Measurements from ENCODE around the gene TENM4.

Gene TENM4

DNA sequence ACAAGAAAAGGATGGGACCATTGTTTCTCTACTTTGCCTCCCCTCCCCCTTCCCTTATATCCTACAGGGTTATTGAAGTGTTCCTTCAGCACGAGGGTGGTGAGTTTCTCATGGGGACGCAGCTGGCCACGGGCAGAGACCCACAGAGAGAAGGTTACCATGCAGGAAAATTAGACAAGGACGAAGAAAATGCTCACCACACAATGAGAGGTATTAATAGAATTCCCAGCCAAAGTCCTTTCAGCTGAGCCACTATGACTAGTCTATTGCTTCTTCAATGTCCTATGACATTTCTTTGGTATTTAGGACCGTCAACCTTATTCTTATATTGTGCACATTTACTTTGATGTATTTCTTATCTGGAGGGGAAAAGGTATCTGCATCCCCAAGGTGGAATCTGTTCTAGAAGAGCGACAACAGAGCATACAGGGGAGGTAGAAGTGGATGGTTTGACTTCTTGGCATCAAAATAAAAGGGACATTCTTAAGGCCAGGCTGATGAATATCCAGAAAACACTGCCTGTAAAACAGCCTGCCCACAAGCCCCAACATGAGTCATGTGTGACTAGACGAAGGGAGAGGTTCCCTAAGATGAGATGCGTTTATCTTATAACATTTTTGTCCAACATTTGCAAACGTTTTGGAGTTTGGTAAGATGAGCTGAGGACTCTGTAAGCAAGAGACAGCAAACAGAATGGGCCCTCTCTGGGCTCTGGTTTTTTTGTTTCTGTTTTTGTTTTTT lies 656.3 kb downstream of the TENM4 start:
- no peak overlapping the region for H3K4me3 ChIP-seq (ENCODE audit: low read length)
- no peak for TF ChIP-seq ZNF274 (IDR thresholded peaks at IDR 0.05; ENCODE audit: low read depth, low read length)

DNA sequence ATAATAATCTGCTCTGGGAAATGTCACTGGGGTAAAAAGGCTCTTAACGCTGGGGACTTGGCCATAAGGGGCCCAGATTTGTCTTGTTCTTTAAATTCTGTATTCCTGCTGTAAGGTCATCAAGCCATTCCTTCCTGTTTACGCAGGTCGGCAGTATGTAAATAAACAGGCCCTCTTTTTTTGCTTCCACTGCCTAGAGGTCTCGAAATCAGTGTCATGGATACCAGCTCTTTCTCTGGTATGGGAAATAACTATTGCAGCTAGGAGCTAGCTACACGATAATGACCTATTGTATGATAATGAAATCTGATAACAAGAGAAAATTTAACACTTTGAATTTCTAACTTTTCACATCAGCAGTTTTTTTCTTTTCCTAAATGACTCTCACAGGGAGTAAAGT lies 657.0 kb downstream of the TENM4 start:
- H3K4me3 ChIP-seq (ENCODE audit: low read length): no peak overlapping the region
- TF ChIP-seq ZNF274 (IDR thresholded peaks at IDR 0.05; ENCODE audit: low read depth, low read length): no peak

DNA sequence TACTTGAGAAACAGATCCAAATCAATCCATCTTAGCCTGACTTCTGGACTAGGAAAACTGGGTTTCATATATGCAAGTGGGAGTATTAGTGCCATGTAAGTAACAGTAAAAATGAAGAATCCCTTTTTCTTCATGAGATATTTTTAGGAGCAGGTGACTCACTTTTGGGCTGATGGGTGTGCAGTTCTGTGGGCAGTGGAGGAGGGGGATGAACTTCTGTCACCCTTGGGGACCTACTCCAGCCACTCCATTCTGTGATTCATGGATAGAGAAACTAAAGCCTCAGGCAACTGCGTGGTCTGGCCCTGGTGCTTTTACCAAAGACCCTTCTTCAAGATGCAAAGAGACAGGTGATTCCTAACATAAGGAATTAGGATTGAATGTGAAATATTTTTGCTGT lies 657.5 kb downstream of the TENM4 start:
- H3K4me3 ChIP-seq (ENCODE audit: low read length): no peak overlapping the region
- no peak for TF ChIP-seq ZNF274 (IDR thresholded peaks at IDR 0.05; ENCODE audit: low read depth, low read length)

DNA sequence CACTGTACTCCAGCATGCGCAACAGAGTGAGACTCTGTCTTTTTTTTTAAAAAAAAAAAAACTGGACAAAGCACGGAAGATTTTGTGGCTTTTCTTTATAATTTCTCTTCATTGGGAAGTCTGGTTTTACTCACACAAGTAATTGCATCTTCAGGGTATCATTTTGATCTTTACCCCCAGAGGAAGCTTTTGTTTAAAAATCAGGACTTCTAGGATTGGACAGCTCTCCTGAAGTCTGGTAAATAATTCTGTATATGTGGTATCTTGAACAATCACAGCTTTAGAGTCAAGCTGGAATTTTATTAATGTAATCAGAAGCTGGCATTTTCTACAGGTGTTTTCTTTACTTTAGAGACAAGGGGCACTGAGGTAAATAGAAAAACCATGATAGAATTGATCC lies 658.1 kb downstream of the TENM4 start:
- TF ChIP-seq ZNF274 (IDR thresholded peaks at IDR 0.05; ENCODE audit: low read depth, low read length): no peak
- H3K4me3 ChIP-seq (ENCODE audit: low read length): no peak overlapping the region

DNA sequence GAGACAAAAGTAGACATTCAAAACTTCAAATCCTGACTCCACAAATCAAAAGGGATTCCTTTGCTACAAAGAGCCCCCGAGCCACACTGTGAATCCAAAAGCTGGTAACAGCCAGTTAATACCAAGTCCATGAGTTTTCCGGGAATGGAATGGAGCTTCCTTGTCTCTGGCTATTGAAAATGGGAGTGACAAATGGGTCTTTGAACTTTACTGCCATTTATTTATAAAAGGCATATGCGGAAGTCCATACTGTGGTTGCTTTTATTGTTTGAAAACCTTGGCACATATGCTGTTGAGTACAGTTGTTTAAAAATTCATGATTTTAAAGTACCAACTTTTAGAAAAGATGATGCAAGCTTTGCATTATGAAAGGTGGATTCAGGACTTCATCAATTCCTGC lies 659.9 kb downstream of the TENM4 start:
- no peak overlapping the region for H3K4me3 ChIP-seq (ENCODE audit: low read length)
- TF ChIP-seq ZNF274 (IDR thresholded peaks at IDR 0.05; ENCODE audit: low read depth, low read length): no peak

DNA sequence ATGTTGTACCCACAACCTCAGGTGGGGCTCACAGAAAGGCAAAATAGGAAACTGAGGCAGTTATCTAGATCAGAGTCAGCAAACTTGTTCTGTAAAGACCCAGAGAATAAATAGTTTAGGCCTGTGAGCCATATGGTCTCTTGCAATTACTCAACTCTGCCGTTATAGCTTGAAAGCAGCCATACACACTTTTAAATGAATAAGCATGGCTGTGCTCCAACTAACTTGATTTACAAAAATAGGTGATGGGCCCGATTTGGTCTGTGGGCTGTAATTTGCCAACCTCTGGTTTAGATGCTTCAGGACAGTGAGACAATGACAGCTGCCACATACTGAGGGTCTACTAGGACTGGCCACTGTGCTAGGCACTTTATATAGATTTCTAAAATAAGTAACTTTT lies 667.3 kb downstream of the TENM4 start:
- TF ChIP-seq ZNF274 (IDR thresholded peaks at IDR 0.05; ENCODE audit: low read depth, low read length): no peak
- H3K4me3 ChIP-seq (ENCODE audit: low read length): no peak overlapping the region

DNA sequence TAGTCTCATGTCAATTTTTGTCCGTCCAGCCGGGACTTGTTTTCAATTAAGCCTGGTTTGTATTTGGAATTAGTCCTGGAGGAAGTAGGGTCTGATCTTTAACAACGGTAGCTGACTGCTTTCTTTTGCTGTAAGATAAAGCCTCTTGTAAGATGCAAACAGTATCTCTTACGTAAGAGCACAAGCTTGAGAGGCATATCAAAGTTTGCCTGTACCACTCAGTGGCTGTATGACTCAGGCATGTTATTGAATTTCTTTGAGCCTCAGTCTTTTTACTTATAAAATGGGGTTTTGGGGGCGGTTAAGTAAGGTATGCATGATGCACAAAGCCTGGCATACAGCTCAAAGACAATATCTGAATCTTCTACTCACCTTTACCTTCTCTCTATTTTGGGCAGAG lies 667.8 kb downstream of the TENM4 start:
- no peak for TF ChIP-seq ZNF274 (IDR thresholded peaks at IDR 0.05; ENCODE audit: low read depth, low read length)
- H3K4me3 ChIP-seq (ENCODE audit: low read length): no peak overlapping the region

DNA sequence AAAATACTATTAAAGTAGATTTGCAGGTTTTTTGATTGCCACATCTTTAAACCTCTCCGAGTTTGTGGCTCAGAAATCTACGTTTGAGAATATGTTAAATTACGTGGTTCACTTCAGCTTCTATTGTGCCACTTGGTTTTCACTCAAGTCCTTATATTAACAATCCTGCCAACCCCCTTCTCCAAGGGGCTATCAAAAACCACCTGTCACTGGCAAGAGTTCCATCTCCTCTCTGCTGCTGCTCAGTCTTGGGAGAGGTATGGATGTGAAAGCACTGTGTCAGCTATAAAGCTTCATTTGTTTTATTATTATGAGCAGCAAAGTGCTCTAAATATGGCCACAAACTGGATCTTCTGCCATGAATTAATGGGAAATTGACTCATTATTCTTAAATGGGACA lies 668.6 kb downstream of the TENM4 start:
- H3K4me3 ChIP-seq (ENCODE audit: low read length): no peak overlapping the region

DNA sequence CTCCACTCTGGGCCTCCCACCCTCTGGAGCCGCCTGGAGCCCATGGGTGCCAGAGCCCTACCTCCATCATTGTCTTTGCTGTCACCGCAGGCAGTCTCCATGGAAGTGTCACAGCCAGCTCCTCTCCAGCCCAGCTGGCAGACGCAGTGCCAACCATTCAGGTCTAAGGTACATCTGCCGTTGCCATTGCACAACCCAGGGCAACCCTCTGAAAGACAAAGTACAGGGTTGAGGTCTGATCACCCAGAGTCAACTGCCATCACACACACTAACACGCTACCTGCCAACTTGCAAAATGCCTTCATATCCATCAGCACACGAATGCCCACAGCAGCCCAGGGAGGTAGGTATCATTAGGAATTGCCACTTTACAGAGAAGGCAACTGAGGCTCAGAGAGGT lies 669.9 kb downstream of the TENM4 start:
- no peak overlapping the region for H3K4me3 ChIP-seq (ENCODE audit: low read length)
- TF ChIP-seq ZNF274 (IDR thresholded peaks at IDR 0.05; ENCODE audit: low read depth, low read length): no peak

More for the DNA sequence above, 668.6 kb downstream of the TENM4 start:
- no peak for TF ChIP-seq ZNF274 (IDR thresholded peaks at IDR 0.05; ENCODE audit: low read depth, low read length)

DNA sequence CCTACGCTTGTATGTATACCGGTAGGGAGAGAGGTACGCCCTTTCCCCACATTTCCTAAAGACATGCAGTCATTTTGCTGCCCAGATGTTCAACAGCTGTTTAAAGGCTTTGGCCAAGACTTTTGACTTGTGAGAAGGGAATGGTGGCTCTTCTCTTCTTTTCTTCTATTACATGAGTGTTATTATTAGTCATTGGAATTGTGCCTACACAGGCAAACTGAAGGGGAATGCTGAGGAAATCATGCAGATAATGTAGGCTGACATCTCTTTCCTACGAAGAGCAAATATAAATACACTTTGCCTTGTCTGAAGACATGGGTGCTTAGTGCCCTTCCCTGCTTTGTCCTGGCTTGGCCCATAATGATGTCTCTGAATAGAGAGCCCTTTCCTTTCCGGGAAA lies 671.9 kb downstream of the TENM4 start:
- TF ChIP-seq ZNF274 (IDR thresholded peaks at IDR 0.05; ENCODE audit: low read depth, low read length): no peak
- no peak overlapping the region for H3K4me3 ChIP-seq (ENCODE audit: low read length)

DNA sequence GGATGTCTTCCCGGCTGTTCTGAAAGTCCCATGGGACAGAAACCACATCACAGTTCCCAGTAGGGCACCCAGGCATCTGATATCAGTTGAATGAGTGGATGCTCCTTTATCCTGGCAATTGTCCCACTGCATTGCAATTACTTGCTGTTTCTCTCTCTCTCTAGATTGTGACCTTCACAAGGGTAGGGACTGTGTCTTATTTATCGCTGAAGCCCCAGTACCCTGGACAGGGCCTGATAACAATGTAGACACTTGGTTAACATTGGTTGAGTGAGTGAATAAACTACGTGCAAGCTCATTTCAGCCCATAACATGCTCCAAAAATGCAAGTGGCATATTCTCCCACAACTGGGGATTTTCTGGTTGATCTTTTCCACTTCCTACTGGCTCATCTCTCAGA lies 672.5 kb downstream of the TENM4 start:
- H3K4me3 ChIP-seq (ENCODE audit: low read length): no peak overlapping the region
- TF ChIP-seq ZNF274 (IDR thresholded peaks at IDR 0.05; ENCODE audit: low read depth, low read length): no peak

DNA sequence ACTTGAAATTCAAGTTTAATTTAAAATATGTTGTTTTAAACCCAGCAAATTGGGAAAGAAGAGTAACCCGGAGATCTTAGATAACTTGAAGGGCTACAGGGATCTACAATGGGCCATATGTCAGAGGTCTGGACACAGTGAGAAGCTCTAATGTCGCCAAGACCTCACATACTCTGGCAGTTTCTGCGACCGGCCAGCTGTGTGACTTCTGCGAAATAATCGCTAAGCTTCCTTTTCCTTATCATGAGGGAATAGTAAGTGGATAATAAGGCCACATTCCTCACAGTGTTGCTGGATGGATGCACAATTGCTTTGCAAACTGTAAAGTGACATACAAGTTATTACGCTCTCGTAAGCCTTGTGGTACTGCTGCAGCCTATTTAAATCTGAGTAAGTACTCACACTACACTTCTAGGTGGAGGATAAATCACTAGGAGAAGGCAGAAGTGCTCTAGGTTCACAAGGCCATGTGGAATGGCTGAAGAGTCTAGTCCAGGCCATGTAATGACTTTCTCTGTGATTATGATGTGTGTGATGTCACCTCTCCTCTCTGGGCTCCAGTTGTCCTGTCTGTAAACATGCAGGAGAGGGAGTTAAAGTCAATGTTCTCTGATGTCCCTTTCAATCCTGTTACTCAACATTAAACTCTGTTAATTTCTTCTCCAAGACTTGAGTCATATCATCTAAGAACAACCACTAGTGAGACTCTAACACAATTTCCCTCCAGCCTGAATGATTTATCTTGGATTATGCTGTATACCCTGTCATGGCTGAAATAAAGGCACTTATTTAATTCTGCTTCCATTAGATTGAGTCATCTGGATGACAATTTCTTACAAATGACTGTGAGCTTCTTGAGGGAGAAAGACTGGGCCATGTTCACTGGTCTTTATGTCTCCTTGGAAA lies 673.5 kb downstream of the TENM4 start:
- H3K4me3 ChIP-seq (ENCODE audit: low read length): no peak overlapping the region
- no peak for TF ChIP-seq ZNF274 (IDR thresholded peaks at IDR 0.05; ENCODE audit: low read depth, low read length)

DNA sequence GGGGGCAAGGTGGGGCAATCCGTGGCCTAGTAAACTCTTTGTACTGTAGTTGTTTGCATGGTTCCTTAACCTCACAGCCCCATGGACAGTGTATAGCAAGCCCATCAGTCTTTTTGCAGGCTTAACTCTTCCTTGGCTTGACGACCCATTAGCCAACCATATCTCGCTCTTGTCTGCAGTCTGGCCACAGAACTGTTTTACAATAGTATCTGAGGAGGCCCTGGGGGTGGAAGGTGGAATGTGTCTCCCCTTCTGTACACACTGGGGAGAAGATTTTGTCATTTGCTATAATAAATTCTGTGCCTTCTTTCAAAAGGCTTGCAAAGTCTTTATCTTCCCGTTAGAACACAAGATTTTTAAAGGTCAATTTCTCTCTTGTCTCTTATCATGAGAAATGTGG lies 675.9 kb downstream of the TENM4 start:
- H3K4me3 ChIP-seq (ENCODE audit: low read length): no peak overlapping the region
- no peak for TF ChIP-seq ZNF274 (IDR thresholded peaks at IDR 0.05; ENCODE audit: low read depth, low read length)

DNA sequence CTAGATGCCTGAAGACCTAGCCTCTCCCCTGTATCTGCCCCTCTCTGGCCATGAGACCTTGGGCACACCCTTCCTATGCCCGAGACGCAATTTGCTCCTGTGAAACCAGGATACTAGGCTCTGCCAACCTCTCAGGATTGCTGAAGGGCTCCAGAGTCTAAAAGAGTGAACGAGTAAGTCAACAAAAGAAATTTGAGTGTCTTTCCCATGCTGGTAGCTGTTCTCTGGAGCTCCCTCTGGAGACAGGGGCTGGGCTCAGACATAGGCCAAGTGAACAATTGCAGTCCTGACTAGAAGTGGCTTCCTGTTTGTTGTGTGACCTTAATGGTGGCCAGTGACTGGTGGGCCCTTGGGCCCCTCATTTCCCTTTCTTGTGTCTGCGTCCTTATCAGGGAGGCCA lies 677.2 kb downstream of the TENM4 start:
- no peak overlapping the region for H3K4me3 ChIP-seq (ENCODE audit: low read length)
- no peak for TF ChIP-seq ZNF274 (IDR thresholded peaks at IDR 0.05; ENCODE audit: low read depth, low read length)

DNA sequence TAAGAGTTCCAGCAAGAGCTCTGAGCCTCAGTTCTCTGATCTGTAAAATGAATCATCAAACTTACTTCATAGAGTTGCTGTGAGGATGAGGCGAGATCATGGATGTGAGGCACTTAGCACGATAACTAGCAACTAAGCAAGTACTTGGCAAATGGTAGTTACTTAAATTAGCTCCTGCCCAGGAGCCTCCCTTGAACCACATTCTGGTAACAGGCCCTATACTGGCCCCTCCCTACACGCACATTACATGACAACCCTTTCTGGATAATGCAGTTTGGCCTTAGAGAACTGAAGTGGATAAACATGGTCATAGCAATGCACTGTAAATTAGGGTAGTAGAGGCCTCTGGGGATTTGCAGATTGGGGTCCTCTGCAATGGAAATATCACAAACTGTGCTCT lies 678.7 kb downstream of the TENM4 start:
- no peak for TF ChIP-seq ZNF274 (IDR thresholded peaks at IDR 0.05; ENCODE audit: low read depth, low read length)
- H3K4me3 ChIP-seq (ENCODE audit: low read length): no peak overlapping the region
